HepG2 (cell line): ENCODE data around the gene ZNF444. TPM values are rescaled to one million over a fixed set of nuclear protein-coding genes. Genes with fewer than 3 reads are reported as not detected.
A peak's percentile ranks its signal among the peaks of the same experiment; 100 is the strongest.

Source experiments
- ATAC-seq: fragments of 200-7000 bp; cut with Tn5 transposase; 3 replicates; pipeline ENCODE4 v1.9.1; 2020; ENCODE audit warnings: mild to moderate bottlenecking, moderate library complexity
- BruUV-seq: library from RNA; stranded (reverse); fragments of 400-500 nt; replicated peaks from 2 replicates; lab custom pipeline; 2021; lab: Mats Ljungman, UMichigan
- CTCF ChIA-PET: fragments of 300-600 bp; formaldehyde crosslinking; extraction: SDS; loops from one replicate; lab custom pipeline; 2021; ENCODE audit warnings: low total read pairs, inconsistent platforms, low intra/inter-chr PET ratio; lab: Yijun Ruan, JAX
- POLR2A ChIA-PET: fragments of 350-600 bp; sonication (Branson Sonifier 250); formaldehyde crosslinking; loops from one replicate; lab custom pipeline; 2020; ENCODE audit warnings: antibody characterized with exemption, inconsistent platforms; lab: Yijun Ruan, JAX
- DNase-seq: peaks from one replicate; pipeline ENCODE4 v3.0.0-alpha.2; 2015; ENCODE audit warnings: low spot score
- FAIRE-seq: peaks from 3 replicates; lab custom pipeline; 2011; peaks lifted over from hg19 to GRCh38; lab: Jason Lieb, UNC
- H2AFZ ChIP-seq: one replicate; pipeline ENCODE4 v1.6.1; 2011; ENCODE audit warnings: low read length, inconsistent platforms
- H3K27ac ChIP-seq: fragments of 300-600 bp; 3 replicates; pipeline ENCODE4 v1.8.0; 2011; ENCODE audit warnings: mixed run types, mild to moderate bottlenecking, mixed read lengths, low read length, inconsistent platforms; ENCODE audit not compliant: insufficient read depth; ENCODE audit errors: extremely low read length
- H3K27me3 ChIP-seq, 2 experiments: fragments of 200-600 bp in 1 of 2; 2 replicates in 1 of 2; 3 replicates in 1 of 2; pipeline versions ENCODE4 v1.6.0 to v1.8.0; 2011; ENCODE audit warnings: low read length in 2 of 2, mild to moderate bottlenecking in 2 of 2, moderate library complexity in 2 of 2, inconsistent platforms in 1 of 2; ENCODE audit not compliant: insufficient read depth in 2 of 2, control insufficient read depth in 1 of 2
- H3K36me3 ChIP-seq, 2 experiments: fragments of 200-600 bp in 1 of 2; replicated peaks in 1 of 2; 2 replicates in 1 of 2; 3 replicates in 1 of 2; pipeline versions ENCODE4 v1.5.1 to v1.8.0; 2011; ENCODE audit warnings: low read length in 2 of 2, inconsistent platforms in 1 of 2; ENCODE audit not compliant: insufficient read depth in 2 of 2, control insufficient read depth in 1 of 2
- H3K4me1 ChIP-seq: 2 replicates; pipeline ENCODE4 v1.5.1; 2012; ENCODE audit warnings: low read length, inconsistent platforms; ENCODE audit not compliant: insufficient read depth
- H3K4me2 ChIP-seq: 2 replicates; pipeline ENCODE4 v1.6.0; 2011; ENCODE audit warnings: low read depth, low read length, inconsistent platforms
- H3K4me3 ChIP-seq, 3 experiments: fragments of 200-600 bp in 1 of 3; sonication (generic), shearing (Covaris generic) in 1 of 3; replicated peaks in 1 of 3; 2 replicates each; pipeline ENCODE4 v1.5.1; 2011 to 2016; ENCODE audit warnings: low read length in 3 of 3, inconsistent platforms in 2 of 3, low read depth in 2 of 3, mild to moderate bottlenecking in 2 of 3, control low read depth in 1 of 3, mixed read lengths in 1 of 3; ENCODE audit not compliant: insufficient read depth in 1 of 3
- H3K79me2 ChIP-seq: one replicate; pipeline ENCODE4 v1.6.1; 2011; ENCODE audit warnings: low read length, inconsistent platforms; ENCODE audit not compliant: insufficient read depth
- H3K9ac ChIP-seq: 2 replicates; pipeline ENCODE4 v1.6.0; 2011; ENCODE audit warnings: mild to moderate bottlenecking, low read depth, low read length, inconsistent platforms; ENCODE audit not compliant: insufficient read depth
- H3K9me3 ChIP-seq: 2 replicates; pipeline ENCODE4 v1.5.1; 2012; ENCODE audit warnings: mild to moderate bottlenecking, low read length
- H4K20me1 ChIP-seq: 2 replicates; pipeline ENCODE4 v1.6.0; 2011; ENCODE audit warnings: inconsistent platforms, mild to moderate bottlenecking, low read length, moderate library complexity; ENCODE audit not compliant: insufficient read depth
- FOXA3 ChIP-seq: IDR thresholded peaks from 2 replicates; pipeline ENCODE4 v1.6.1; 2016; ENCODE audit warnings: missing genetic modification reagents, missing compliant biosample characterization
- HNF4G ChIP-seq, 2 experiments: sonication (generic) in 1 of 2; formaldehyde crosslinking in 1 of 2; IDR thresholded peaks; 2 replicates each; pipeline versions ENCODE4 v1.4.0 to v1.6.1; 2011 to 2020; ENCODE audit warnings: borderline replicate concordance in 2 of 2, low read depth in 2 of 2, mild to moderate bottlenecking in 2 of 2, low read length in 1 of 2, missing genetic modification reagents in 1 of 2, moderate library complexity in 1 of 2
- JUND ChIP-seq: sonication (generic); formaldehyde crosslinking; IDR thresholded peaks from 2 replicates; pipeline ENCODE4 v1.8.0; 2022; ENCODE audit warnings: mild to moderate bottlenecking, missing genetic modification reagents
- PAF1 ChIP-seq: IDR thresholded peaks from 2 replicates; pipeline ENCODE4 v1.6.1; 2016; ENCODE audit warnings: missing genetic modification reagents, missing compliant biosample characterization
- POLR2G ChIP-seq: fragments of 200-400 bp; formaldehyde crosslinking; IDR thresholded peaks from 2 replicates; pipeline ENCODE4 v1.6.1; 2018; ENCODE audit warnings: mild to moderate bottlenecking, low read depth, low read length, moderate library complexity
- RBM22 ChIP-seq: fragments of 200-400 bp; formaldehyde crosslinking; optimal IDR thresholded peaks from 2 replicates; pipeline ENCODE3; 2017; ENCODE audit warnings: mild to moderate bottlenecking, low read length, moderate library complexity
- REL ChIP-seq: sonication (generic); formaldehyde crosslinking; conservative IDR thresholded peaks from 2 replicates; pipeline ENCODE4 v1.8.0; 2022; ENCODE audit warnings: mild to moderate bottlenecking, missing genetic modification reagents, moderate library complexity
- ZC3H13 ChIP-seq: sonication (generic); formaldehyde crosslinking; IDR thresholded peaks from 2 replicates; pipeline ENCODE4 v1.8.1; 2023; ENCODE audit warnings: mild to moderate bottlenecking, missing genetic modification reagents, moderate library complexity
- ZNF350 ChIP-seq: sonication (generic); formaldehyde crosslinking; IDR thresholded peaks from 2 replicates; pipeline ENCODE4 v1.4.0; 2020; ENCODE audit warnings: mild to moderate bottlenecking, low read depth, missing genetic modification reagents, borderline replicate concordance
- ZNF564 ChIP-seq: sonication (generic); formaldehyde crosslinking; IDR thresholded peaks from 2 replicates; pipeline ENCODE4 v1.8.1; 2023; ENCODE audit warnings: mild to moderate bottlenecking, missing genetic modification reagents
- ZNF720 ChIP-seq: sonication (generic); formaldehyde crosslinking; IDR thresholded peaks from 2 replicates; pipeline ENCODE4 v1.4.0; 2020; ENCODE audit warnings: missing genetic modification reagents
- WGBS: methylation state at CpG from one replicate; pipeline ENCODE4 v1.1.6; 2017; ENCODE audit warnings: low lambda C conversion rate; 5-methylcytosine and 5-hydroxymethylcytosine counted together
- in situ Hi-C: cut with HindIII; loops from 2 replicates; pipeline ENCODE4 v1.10.0; 2017; ENCODE audit warnings: low pct_unique_long_range_greater_than_20kb; ENCODE audit not compliant: extremely low pct_ligation_motif_present
- intact Hi-C: fragments of 100-400 bp; cut with micrococcal nuclease; formaldehyde crosslinking; loops from one replicate; pipeline ENCODE4 v1.10.0; 2022; ENCODE audit not compliant: unreplicated experiment
- polyA plus RNA-seq, 8 experiments: library from polyadenylated mRNA; depleted of rRNA in 3 of 8; stranded (reverse) in 7 of 8; unstranded in 1 of 8; fragments of >200 nt; fragmentation: Illumina TruSeq in 4 of 8; extraction: Trizol in 4 of 8; gene quantifications; 2 replicates each; pipeline versions ENCODE4 v1.2.1 to v1.2.3, GENCODE V29; 2011 to 2016; ENCODE audit warnings: low read depth in 4 of 8, missing spikeins in 1 of 8, mixed read lengths in 1 of 8; ENCODE audit not compliant: insufficient read depth in 1 of 8
- total RNA-seq, 5 experiments: library from RNA; depleted of rRNA; stranded (reverse); fragments of >200 nt; fragmentation: Illumina TruSeq; extraction: Trizol; gene quantifications; 2 replicates each; pipeline ENCODE4 v1.2.3, GENCODE V29; 2016; ENCODE audit warnings: low read depth in 1 of 5
- TF ChIP-seq, protein P1 (sequence below): sonication (generic); formaldehyde crosslinking; IDR thresholded peaks from 2 replicates; pipeline ENCODE4 v1.4.0; 2020; ENCODE audit warnings: missing genetic modification reagents
- TF ChIP-seq, protein P2 (sequence below): sonication (generic); formaldehyde crosslinking; IDR thresholded peaks from 2 replicates; pipeline ENCODE4 v1.5.0; 2020; ENCODE audit warnings: missing genetic modification reagents
- TF ChIP-seq, protein P3 (sequence below): sonication (generic); formaldehyde crosslinking; IDR thresholded peaks from 2 replicates; pipeline ENCODE4 v1.4.0; 2020; ENCODE audit warnings: missing genetic modification reagents

Gene ZNF444
- total and polyA plus RNA-seq, 2 of the 13 experiments (the other 11 are each of a cell fraction or from before 2014, with no cell fraction given): 27.4 to 30.3 TPM

DNA sequence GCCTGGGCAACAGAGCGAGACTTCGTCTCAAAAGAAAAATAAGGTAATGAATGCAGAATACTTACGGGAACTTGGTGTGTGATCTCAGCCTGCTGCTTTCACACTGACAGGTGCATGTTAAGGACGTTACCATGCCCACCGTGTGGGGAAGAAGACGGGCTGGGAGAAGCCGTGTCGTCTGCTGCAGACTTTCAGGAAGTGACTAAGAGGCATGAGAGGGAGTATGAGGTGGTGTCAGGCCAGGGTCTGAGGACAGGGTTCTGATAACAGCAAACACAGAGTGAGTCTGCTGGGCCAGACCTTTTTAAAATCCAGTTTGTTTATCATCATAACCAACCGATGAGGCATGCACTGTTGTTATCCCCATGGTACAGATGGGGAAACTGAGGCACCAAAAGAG, 21.2 kb downstream of the ZNF444 start:
- BruUV-seq: no TSS peak
- in situ Hi-C loops: loop anchor here (5.0 kb wide), 1 partner anchor 65 kb away; no protein-coding TSS in a partner anchor
- Histone ChIP-seq H3K36me3 (peaks cover 7 to 17% of the 10 kb centered on the region in 2 experiments; a peak in 4 of 5 replicates), H3K4me1 (peaks cover 7% of the 10 kb centered on the region), H3K27me3 (no peaks in the 10 kb centered on the region), H3K9me3 (no peaks in the 10 kb centered on the region), H3K9ac (no peak overlapping the region), H3K79me2 (no peaks in the 10 kb centered on the region), H4K20me1 (no peaks in the 10 kb centered on the region), H3K27ac (no peak overlapping the region), H3K4me3 (no peak overlapping the region), H2AFZ (no peak overlapping the region), H3K4me2 (no peak overlapping the region)
- FAIRE-seq: no peak
- CTCF ChIA-PET: no interaction called here
- POLR2A ChIA-PET: interaction anchor here (2.3 kb wide), 1 partner anchor 20 kb away, joined by 13 read pairs; no protein-coding TSS in a partner anchor
- peak; percentile 9; the same call in 2 of the 3 replicates for ATAC-seq
- intact Hi-C loops: no loop called here
- WGBS: 87% methylated on average over 9 of the region's 9 CpGs
- no peak for DNase-seq
- no peak for TF ChIP-seq HNF4G (IDR thresholded peaks at IDR 0.05; ENCODE audit: borderline replicate concordance, low read depth, low read length)
- no peak for TF ChIP-seq HNF4G (CRISPR knock-in tag; IDR thresholded peaks at IDR 0.05; ENCODE audit: borderline replicate concordance, low read depth)
- peak; percentile 26 for TF ChIP-seq RBM22
- TF ChIP-seq PAF1: peak; percentile 70
- TF ChIP-seq, protein P1, sequence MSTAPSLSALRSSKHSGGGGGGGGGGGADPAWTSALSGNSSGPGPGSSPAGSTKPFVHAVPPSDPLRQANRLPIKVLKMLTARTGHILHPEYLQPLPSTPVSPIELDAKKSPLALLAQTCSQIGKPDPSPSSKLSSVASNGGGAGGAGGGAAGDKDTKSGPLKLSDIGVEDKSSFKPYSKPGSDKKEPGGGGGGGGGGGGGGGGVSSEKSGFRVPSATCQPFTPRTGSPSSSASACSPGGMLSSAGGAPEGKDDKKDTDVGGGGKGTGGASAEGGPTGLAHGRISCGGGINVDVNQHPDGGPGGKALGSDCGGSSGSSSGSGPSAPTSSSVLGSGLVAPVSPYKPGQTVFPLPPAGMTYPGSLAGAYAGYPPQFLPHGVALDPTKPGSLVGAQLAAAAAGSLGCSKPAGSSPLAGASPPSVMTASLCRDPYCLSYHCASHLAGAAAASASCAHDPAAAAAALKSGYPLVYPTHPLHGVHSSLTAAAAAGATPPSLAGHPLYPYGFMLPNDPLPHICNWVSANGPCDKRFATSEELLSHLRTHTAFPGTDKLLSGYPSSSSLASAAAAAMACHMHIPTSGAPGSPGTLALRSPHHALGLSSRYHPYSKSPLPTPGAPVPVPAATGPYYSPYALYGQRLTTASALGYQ: no peak
- TF ChIP-seq ZNF720: no peak
- TF ChIP-seq, protein P2, sequence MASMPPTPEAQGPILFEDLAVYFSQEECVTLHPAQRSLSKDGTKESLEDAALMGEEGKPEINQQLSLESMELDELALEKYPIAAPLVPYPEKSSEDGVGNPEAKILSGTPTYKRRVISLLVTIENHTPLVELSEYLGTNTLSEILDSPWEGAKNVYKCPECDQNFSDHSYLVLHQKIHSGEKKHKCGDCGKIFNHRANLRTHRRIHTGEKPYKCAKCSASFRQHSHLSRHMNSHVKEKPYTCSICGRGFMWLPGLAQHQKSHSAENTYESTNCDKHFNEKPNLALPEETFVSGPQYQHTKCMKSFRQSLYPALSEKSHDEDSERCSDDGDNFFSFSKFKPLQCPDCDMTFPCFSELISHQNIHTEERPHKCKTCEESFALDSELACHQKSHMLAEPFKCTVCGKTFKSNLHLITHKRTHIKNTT (CRISPR knock-in tag): no peak
- TF ChIP-seq FOXA3: no peak
- TF ChIP-seq JUND (CRISPR knock-in tag): no peak
- TF ChIP-seq POLR2G: peak; percentile 55; the same call in 1 of the 2 replicates
- no peak for TF ChIP-seq ZNF350
- TF ChIP-seq, protein P3, sequence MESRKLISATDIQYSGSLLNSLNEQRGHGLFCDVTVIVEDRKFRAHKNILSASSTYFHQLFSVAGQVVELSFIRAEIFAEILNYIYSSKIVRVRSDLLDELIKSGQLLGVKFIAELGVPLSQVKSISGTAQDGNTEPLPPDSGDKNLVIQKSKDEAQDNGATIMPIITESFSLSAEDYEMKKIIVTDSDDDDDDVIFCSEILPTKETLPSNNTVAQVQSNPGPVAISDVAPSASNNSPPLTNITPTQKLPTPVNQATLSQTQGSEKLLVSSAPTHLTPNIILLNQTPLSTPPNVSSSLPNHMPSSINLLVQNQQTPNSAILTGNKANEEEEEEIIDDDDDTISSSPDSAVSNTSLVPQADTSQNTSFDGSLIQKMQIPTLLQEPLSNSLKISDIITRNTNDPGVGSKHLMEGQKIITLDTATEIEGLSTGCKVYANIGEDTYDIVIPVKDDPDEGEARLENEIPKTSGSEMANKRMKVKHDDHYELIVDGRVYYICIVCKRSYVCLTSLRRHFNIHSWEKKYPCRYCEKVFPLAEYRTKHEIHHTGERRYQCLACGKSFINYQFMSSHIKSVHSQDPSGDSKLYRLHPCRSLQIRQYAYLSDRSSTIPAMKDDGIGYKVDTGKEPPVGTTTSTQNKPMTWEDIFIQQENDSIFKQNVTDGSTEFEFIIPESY (CRISPR knock-in tag): no peak
- no peak for TF ChIP-seq REL (CRISPR knock-in tag)
- TF ChIP-seq ZNF564: no peak
- 0 out of 2 replicates have a peak, but pooled peaks have one; percentile 4 for TF ChIP-seq ZC3H13 (CRISPR knock-in tag)
